Sciatic nerve (tissue), 2 donors: ENCODE results near the gene NCAPH2. TPM values are rescaled to one million over a fixed set of nuclear protein-coding genes. Genes with fewer than 3 reads are reported as not detected.
"Not testable (repeated sequence)": the region's sequence is repeated elsewhere in the genome, so short reads cannot be mapped to it uniquely, and the experiment has no call there.

Experiments
- ATAC-seq: fragments of 200-7000 bp; cut with Tn5 transposase; one replicate; pipeline ENCODE4 v1.9.1; 2020; ENCODE audit warnings: mild to moderate bottlenecking, moderate library complexity
- DNase-seq: peaks from one replicate; pipeline ENCODE4 v3.0.0-alpha.2; 2020; ENCODE audit warnings: low spot score
- intact Hi-C: fragments of 100-400 bp; cut with DNase I; formaldehyde crosslinking; loops from one replicate; pipeline ENCODE4 v1.14.2; 2022
- total RNA-seq: library from RNA; stranded (reverse); fragmentation: NEBNext Ultra II Directional; extraction: Animal tissue kit (Norgen Biotek cat#: 25700); gene quantifications from one replicate; pipeline ENCODE4 v1.2.1, GENCODE V29; 2021
- donor health status: DM: no; HTN: no; CAD: no.
- donor health status: DM: no; HTN: no; CAD: no.

The NCAPH2 gene
- total RNA-seq, 1 donor from 2014 or later = 39.8 TPM

GRCh38 chr22:50526108-50526833, 18.2 kb downstream of the NCAPH2 start:
- ATAC-seq (peak; percentile 18), DNase-seq (peak; percentile 92)
- intact Hi-C loops = no loop called here

GRCh38 chr22:50526834-50527801, 19.1 kb downstream of the NCAPH2 start:
- intact Hi-C loops = no loop called here
- ATAC-seq (peak; percentile 11), DNase-seq (peak; percentile 79)

- no peak for ATAC-seq
- no peak for DNase-seq
- intact Hi-C loops = no loop called here
Observed at GRCh38 chr22:50527921-50528681, 20.1 kb downstream of the NCAPH2 start.

GRCh38 chr22:50528682-50529415, 20.8 kb downstream of the NCAPH2 start:
- ATAC-seq = no peak
- intact Hi-C loops = no loop called here
- no peak for DNase-seq

- DNase-seq (peak; percentile 84), ATAC-seq (no peak)
- intact Hi-C loops = no loop called here
Observed at GRCh38 chr22:50529416-50529896, 21.4 kb downstream of the NCAPH2 start.

GRCh38 chr22:50529897-50530579, 22.0 kb downstream of the NCAPH2 start, which contains the start of gene TYMP:
TSS of gene TYMP (minus strand) at chr22:50530012. CDS start at chr22:50529709, 303 bp downstream.
- ATAC-seq = peak; percentile 35
- DNase-seq = peak; percentile 89
- intact Hi-C loops = no loop called here

GRCh38 chr22:50530580-50530876, 22.5 kb downstream of the NCAPH2 start:
- intact Hi-C loops = no loop called here
- no peak for DNase-seq
- ATAC-seq = peak; percentile 1

GRCh38 chr22:50530877-50531545, 23.0 kb downstream of the NCAPH2 start:
- ATAC-seq (peak; percentile 68), DNase-seq (peak; percentile 92)
- intact Hi-C loops = no loop called here

- ATAC-seq = peak; percentile 17
- intact Hi-C loops = no loop called here
- peak; percentile 78 for DNase-seq
Observed at GRCh38 chr22:50531546-50531961, 23.5 kb downstream of the NCAPH2 start.

- intact Hi-C loops = no loop called here
- peak; percentile 56 for ATAC-seq
- DNase-seq = peak; percentile 88
Observed at GRCh38 chr22:50531962-50532674, 24.1 kb downstream of the NCAPH2 start.

GRCh38 chr22:50532824-50533796, 25.1 kb downstream of the NCAPH2 start:
- DNase-seq (no peak), ATAC-seq (no peak)
- intact Hi-C loops = no loop called here

GRCh38 chr22:50533856-50534711, 26.1 kb downstream of the NCAPH2 start:
- ATAC-seq, intact Hi-C loops, DNase-seq: not testable (repeated sequence)

- no peak for DNase-seq
- intact Hi-C loops = no loop called here
- ATAC-seq = no peak
Observed at GRCh38 chr22:50535113-50535512, 27.1 kb downstream of the NCAPH2 start.

- intact Hi-C loops = no loop called here
- DNase-seq = no peak
- ATAC-seq = no peak
Observed at GRCh38 chr22:50536226-50536625, 28.2 kb downstream of the NCAPH2 start.

GRCh38 chr22:50537765-50538164, 29.7 kb downstream of the NCAPH2 start:
- no peak for ATAC-seq
- DNase-seq = no peak
- intact Hi-C loops = no loop called here
